ENCODE data around the gene VTI1B. TPM values are rescaled to one million over a fixed set of nuclear protein-coding genes. Genes with fewer than 3 reads are reported as not detected.
A peak's percentile ranks its signal among the peaks of the same experiment; 100 is the strongest.
"Not testable (repeated sequence)": the region's sequence is repeated elsewhere in the genome, so short reads cannot be mapped to it uniquely, and the experiment has no call there.

The VTI1B gene, protein sequence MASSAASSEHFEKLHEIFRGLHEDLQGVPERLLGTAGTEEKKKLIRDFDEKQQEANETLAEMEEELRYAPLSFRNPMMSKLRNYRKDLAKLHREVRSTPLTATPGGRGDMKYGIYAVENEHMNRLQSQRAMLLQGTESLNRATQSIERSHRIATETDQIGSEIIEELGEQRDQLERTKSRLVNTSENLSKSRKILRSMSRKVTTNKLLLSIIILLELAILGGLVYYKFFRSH
- total RNA-seq (2012; rRNA removed): 36.0 and 44.3 TPM in 2 replicates

DNA sequence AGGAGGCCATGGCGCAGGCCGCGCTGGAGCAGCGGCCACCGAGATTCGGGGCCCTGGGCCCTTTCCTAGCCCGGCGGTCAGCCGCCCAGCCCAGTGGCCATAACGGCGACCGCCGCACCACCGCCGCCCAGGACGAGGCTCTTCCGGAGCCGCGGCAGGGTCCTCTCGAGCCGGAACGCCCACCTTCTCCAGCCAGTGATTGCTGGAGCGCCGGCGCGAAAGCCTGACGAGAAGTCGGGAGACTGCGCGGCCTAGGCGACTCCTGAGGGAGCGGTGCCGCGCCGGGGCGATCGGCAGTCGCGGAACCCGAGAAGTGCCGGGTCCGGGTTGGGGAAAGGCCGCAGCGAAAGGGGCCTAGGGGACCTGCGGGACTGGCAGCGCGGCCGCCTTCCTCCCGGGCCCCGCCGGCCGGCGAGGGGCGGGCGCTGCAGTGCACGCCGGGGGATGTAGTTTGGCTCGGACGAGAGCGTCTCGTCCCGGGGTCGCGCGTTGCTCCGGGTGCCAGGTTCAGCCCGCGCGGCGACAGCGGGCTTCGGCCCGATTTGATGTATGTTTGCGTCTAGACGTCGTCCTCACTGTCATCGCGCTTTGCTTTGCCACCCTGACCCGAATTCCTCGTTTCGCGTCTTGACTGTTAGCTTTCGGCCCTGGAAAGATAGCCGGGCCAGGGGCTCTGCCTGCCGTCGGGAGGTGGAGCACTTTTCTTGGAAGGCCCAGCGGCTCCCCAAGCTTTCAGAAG is at the start of gene VTI1B:
VTI1B (minus strand) TSS at position 153 of the 739 bp plus-strand sequence; CDS start at position 10, 143 bp downstream.
- Histone ChIP-seq H3K36me3 (ENCODE audit: insufficient read depth, low read length) (peaks cover 19% of the 10 kb centered on the region), H3K4me3 (ENCODE audit: low read length) (peak within 1 kb of the TSS; percentile 97), H3K9me3 (replicated peaks; ENCODE audit: low read length) (no peaks in the 10 kb centered on the region), H3K4me1 (ENCODE audit: control insufficient read depth, insufficient read depth, low read length) (peaks cover 9% of the 10 kb centered on the region), H3K4me2 (ENCODE audit: low read length) (peak within 1 kb of the TSS; percentile 94), H3K27me3 (ENCODE audit: control insufficient read depth, insufficient read depth, low read length) (no peaks in the 10 kb centered on the region), H3K9ac (ENCODE audit: low read depth, low read length) (peak within 1 kb of the TSS; percentile 100)

DNA sequence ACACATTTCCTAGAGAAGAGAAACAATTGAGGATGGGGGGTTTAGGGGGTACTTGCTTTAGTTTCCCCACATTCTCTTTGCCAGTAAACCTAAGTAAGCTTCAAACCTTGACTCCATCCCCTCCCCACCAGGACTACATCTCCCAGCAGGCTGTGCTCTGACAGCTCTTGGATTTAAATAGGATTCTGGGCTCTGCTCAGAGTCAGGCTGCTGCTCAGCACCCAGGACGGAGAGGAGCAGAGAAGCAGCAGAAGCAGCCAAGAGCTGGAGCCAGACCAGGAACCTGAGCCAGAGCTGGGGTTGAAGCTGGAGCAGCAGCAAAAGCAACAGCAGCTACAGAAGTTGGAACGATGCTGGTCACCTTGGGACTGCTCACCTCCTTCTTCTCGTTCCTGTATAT is 47.9 kb upstream of the VTI1B start:
- H3K4me2 ChIP-seq (ENCODE audit: low read length): peak overlapping the region; percentile 8
- H3K9me3 ChIP-seq (replicated peaks; ENCODE audit: low read length): no peaks in the 10 kb centered on the region
- H3K4me3 ChIP-seq (ENCODE audit: low read length): no peak overlapping the region
- peaks cover 78% of the 10 kb centered on the region for H3K27me3 ChIP-seq (ENCODE audit: control insufficient read depth, insufficient read depth, low read length)
- no peaks in the 10 kb centered on the region for H3K36me3 ChIP-seq (ENCODE audit: insufficient read depth, low read length)
- H3K4me1 ChIP-seq (ENCODE audit: control insufficient read depth, insufficient read depth, low read length): no peaks in the 10 kb centered on the region
- no peak overlapping the region for H3K9ac ChIP-seq (ENCODE audit: low read depth, low read length)

DNA sequence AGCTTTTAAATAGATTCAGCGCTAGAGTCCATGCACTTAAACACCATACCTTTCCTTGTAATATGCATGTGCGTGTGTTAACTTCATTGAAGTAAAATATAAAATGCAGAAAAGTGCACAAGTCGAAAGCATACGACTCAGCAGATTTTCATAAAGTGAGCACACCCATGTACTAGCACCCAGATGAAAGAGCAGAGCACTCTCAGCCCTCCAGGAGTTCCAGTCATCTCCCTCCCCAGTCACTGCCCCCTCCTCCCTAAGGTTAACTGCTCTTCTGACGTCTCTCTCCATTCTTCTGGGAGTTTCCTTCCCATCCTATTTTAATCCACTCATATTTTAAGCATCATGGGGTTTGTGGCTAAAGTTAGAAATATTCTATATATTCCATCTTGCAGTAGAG is 47.4 kb upstream of the VTI1B start:
- Histone ChIP-seq H3K4me3 (ENCODE audit: low read length) (no peak overlapping the region), H3K27me3 (ENCODE audit: control insufficient read depth, insufficient read depth, low read length) (peaks cover 77% of the 10 kb centered on the region), H3K4me2 (ENCODE audit: low read length) (no peak overlapping the region), H3K4me1 (ENCODE audit: control insufficient read depth, insufficient read depth, low read length) (no peaks in the 10 kb centered on the region), H3K9ac (ENCODE audit: low read depth, low read length) (no peak overlapping the region), H3K36me3 (ENCODE audit: insufficient read depth, low read length) (no peaks in the 10 kb centered on the region), H3K9me3 (replicated peaks; ENCODE audit: low read length) (no peaks in the 10 kb centered on the region)

DNA sequence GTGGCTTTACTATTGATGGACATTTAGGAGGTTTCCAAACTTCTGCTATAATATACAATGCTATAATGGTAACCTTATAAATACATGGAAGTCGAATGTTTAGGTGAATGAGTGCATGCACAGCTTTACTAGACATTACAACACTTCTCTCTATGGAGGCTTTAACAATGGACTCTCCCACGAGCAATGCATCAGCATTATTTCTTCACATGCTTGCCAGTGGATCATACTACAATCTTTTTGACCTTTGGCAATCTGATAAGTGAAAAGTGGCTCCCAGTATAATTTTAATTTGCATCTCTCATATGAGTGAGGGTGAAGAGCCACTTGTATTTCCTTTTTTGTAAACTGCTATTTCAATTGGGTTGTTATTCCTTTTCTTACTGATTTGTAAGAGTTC is 45.4 kb upstream of the VTI1B start:
- no peak overlapping the region for H3K4me2 ChIP-seq (ENCODE audit: low read length)
- no peaks in the 10 kb centered on the region for H3K4me1 ChIP-seq (ENCODE audit: control insufficient read depth, insufficient read depth, low read length)
- H3K27me3 ChIP-seq (ENCODE audit: control insufficient read depth, insufficient read depth, low read length): peaks cover 57% of the 10 kb centered on the region
- H3K4me3 ChIP-seq (ENCODE audit: low read length): no peak overlapping the region
- H3K9ac ChIP-seq (ENCODE audit: low read depth, low read length): no peak overlapping the region
- no peaks in the 10 kb centered on the region for H3K36me3 ChIP-seq (ENCODE audit: insufficient read depth, low read length)
- H3K9me3 ChIP-seq (replicated peaks; ENCODE audit: low read length): no peaks in the 10 kb centered on the region

DNA sequence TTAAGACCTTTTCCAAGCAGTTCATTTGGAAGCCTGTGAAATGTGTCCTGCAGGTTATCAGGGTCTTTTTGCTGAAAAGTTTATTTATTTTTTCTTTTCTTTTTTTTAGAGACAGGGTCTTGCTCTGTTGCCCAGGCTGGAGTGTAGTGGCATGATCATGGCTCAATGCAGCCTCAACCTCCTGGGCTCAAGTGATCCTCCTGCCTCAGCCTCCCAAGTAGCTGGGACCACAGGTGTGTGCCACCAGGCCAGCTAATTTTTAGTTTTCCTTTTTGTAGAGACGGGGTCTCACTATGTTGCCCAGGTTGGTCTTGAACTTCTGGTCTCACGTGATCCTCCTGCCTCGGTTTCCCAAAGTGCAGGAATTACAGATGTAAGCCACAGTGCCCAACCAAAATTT is 45.0 kb upstream of the VTI1B start:
- not testable (repeated sequence) for H3K4me2 ChIP-seq (ENCODE audit: low read length); H3K4me1 ChIP-seq (ENCODE audit: control insufficient read depth, insufficient read depth, low read length); H3K9ac ChIP-seq (ENCODE audit: low read depth, low read length); H3K36me3 ChIP-seq (ENCODE audit: insufficient read depth, low read length); H3K9me3 ChIP-seq (replicated peaks; ENCODE audit: low read length); H3K4me3 ChIP-seq (ENCODE audit: low read length)
- peaks cover 54% of the 10 kb centered on the region for H3K27me3 ChIP-seq (ENCODE audit: control insufficient read depth, insufficient read depth, low read length)

DNA sequence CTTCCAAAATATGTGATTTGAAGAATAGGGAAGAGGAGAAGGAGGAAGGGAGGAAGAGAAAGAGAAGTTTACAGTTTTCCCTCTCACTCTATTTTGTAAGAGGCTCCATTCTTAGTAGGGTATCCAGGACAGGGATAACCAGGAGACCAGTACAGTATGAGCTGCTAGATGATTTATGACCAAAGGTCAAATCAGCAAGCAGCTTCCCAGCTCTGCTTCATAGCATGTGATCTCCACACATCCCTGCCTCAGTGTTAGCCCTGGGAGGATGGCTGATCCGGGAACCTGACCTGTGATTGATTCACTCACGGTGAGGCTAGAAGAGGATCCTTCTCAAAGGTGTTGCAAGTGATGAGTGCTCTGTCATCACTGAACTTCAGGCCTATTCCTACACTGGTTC is 43.8 kb upstream of the VTI1B start:
- Histone ChIP-seq H3K9ac (ENCODE audit: low read depth, low read length) (no peak overlapping the region), H3K27me3 (ENCODE audit: control insufficient read depth, insufficient read depth, low read length) (peaks cover 44% of the 10 kb centered on the region), H3K4me2 (ENCODE audit: low read length) (no peak overlapping the region), H3K4me1 (ENCODE audit: control insufficient read depth, insufficient read depth, low read length) (no peaks in the 10 kb centered on the region), H3K36me3 (ENCODE audit: insufficient read depth, low read length) (no peaks in the 10 kb centered on the region), H3K4me3 (ENCODE audit: low read length) (no peak overlapping the region), H3K9me3 (replicated peaks; ENCODE audit: low read length) (no peaks in the 10 kb centered on the region)

DNA sequence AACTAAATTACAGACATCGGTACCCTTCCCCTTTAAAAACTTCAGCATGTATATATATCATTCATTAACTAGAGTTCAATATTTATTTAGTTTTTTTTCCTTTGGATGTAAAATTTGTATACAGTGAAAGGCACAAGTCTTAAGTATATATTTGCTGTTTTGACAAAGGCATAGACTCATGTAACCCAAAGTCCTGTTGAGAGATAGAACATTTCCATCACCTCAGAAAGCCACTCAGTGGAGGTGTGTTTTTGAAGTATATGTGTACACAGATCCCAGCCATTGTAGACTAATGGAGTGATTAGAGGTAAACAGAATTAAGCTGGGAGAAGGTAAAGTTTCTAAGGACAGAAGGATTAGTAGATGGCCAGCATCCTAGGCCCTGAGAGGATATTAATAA is 42.6 kb upstream of the VTI1B start:
- Histone ChIP-seq H3K4me1 (ENCODE audit: control insufficient read depth, insufficient read depth, low read length) (no peaks in the 10 kb centered on the region), H3K4me3 (ENCODE audit: low read length) (no peak overlapping the region)

DNA sequence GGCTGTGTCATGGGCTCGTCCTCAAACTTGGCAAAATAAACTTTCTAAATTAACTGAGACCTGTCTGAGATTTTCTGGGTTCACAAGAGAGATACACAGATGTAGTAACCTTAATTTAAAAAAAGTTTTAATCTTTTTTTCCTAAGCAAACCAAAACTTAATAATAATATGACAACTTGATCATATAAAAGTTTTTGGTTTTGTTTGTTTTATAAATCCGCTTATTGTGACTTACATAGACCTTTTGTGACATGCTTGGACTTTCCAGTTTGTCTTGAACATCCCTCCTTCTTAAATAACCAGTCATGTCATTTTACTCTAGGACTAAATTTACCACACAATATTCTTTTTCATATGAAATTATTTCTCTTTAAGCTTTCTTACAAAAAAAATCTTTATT is 35.8 kb upstream of the VTI1B start:
- no peaks in the 10 kb centered on the region for H3K36me3 ChIP-seq (ENCODE audit: insufficient read depth, low read length)
- no peak overlapping the region for H3K4me3 ChIP-seq (ENCODE audit: low read length)
- H3K27me3 ChIP-seq (ENCODE audit: control insufficient read depth, insufficient read depth, low read length): peaks cover 8% of the 10 kb centered on the region
- no peaks in the 10 kb centered on the region for H3K4me1 ChIP-seq (ENCODE audit: control insufficient read depth, insufficient read depth, low read length)
- no peaks in the 10 kb centered on the region for H3K9me3 ChIP-seq (replicated peaks; ENCODE audit: low read length)
- H3K9ac ChIP-seq (ENCODE audit: low read depth, low read length): no peak overlapping the region
- no peak overlapping the region for H3K4me2 ChIP-seq (ENCODE audit: low read length)

More for the DNA sequence above, 42.6 kb upstream of the VTI1B start:
- Histone ChIP-seq H3K9me3 (replicated peaks; ENCODE audit: low read length) (no peaks in the 10 kb centered on the region), H3K4me2 (ENCODE audit: low read length) (no peak overlapping the region), H3K27me3 (ENCODE audit: control insufficient read depth, insufficient read depth, low read length) (peaks cover 31% of the 10 kb centered on the region), H3K9ac (ENCODE audit: low read depth, low read length) (no peak overlapping the region), H3K36me3 (ENCODE audit: insufficient read depth, low read length) (no peaks in the 10 kb centered on the region)

DNA sequence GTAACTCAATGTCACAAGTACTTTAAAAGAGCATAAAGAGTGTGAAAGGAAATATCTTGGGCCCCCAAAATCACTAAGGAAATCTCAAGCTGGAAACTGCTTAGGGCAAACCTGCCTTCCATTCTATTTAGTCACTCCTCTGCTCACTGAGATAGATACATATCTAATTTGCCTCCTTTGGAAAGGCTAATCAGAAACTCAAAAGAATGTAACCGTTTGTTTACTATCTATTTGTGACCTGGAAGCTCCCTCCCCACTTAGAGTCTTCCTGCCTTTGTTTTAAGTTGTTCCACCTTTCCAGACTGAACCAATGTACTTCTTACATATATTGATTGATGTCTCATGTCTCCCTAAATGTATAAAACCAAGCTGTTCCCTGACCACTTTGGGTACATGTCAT is 35.4 kb upstream of the VTI1B start:
- H3K36me3 ChIP-seq (ENCODE audit: insufficient read depth, low read length); H3K4me3 ChIP-seq (ENCODE audit: low read length); H3K4me2 ChIP-seq (ENCODE audit: low read length); H3K4me1 ChIP-seq (ENCODE audit: control insufficient read depth, insufficient read depth, low read length); H3K9ac ChIP-seq (ENCODE audit: low read depth, low read length); H3K9me3 ChIP-seq (replicated peaks; ENCODE audit: low read length): not testable (repeated sequence)
- peaks cover 12% of the 10 kb centered on the region for H3K27me3 ChIP-seq (ENCODE audit: control insufficient read depth, insufficient read depth, low read length)

DNA sequence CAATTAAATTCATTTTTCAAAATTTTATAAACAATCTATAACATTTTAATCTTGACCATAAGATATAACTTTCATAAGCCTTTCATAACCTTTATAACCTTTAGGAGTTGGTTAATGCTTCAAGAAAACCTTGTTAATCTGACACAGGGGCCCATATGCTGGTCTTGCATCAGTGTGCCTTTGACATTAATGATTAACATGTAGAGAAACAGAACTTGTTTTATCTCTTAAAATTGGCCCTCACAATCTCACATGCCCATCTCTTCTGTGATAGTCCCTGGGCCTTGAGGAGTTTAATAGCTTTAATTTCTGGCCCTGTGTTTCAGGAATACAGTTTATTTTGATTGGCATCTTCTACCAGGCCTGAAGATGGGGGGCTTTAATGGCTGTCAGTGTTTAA is 34.9 kb upstream of the VTI1B start:
- not testable (repeated sequence) for H3K4me1 ChIP-seq (ENCODE audit: control insufficient read depth, insufficient read depth, low read length); H3K9ac ChIP-seq (ENCODE audit: low read depth, low read length); H3K4me2 ChIP-seq (ENCODE audit: low read length); H3K4me3 ChIP-seq (ENCODE audit: low read length); H3K36me3 ChIP-seq (ENCODE audit: insufficient read depth, low read length); H3K9me3 ChIP-seq (replicated peaks; ENCODE audit: low read length)
- H3K27me3 ChIP-seq (ENCODE audit: control insufficient read depth, insufficient read depth, low read length): peaks cover 14% of the 10 kb centered on the region

DNA sequence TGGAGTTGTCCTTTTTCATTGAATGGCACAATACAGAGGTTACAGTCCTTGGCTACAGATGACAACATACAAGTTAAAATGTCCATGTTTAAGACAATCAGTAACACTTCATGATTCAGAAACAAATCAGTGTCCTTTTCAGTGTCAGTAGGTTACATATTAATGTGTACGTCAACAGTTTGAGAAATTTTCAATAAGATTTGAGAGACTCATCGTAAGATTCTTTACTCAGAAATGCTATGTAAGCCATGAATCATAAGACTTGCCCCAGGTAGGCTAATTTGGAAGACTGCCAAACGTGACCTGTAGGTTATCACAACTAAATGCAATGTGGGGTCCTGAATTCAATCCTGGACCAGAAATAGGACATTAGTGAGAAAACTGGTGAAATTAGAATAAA is 30.8 kb upstream of the VTI1B start:
- peaks cover 14% of the 10 kb centered on the region for H3K27me3 ChIP-seq (ENCODE audit: control insufficient read depth, insufficient read depth, low read length)
- no peaks in the 10 kb centered on the region for H3K36me3 ChIP-seq (ENCODE audit: insufficient read depth, low read length)
- H3K9me3 ChIP-seq (replicated peaks; ENCODE audit: low read length): no peaks in the 10 kb centered on the region
- peaks cover 12% of the 10 kb centered on the region for H3K4me1 ChIP-seq (ENCODE audit: control insufficient read depth, insufficient read depth, low read length)
- H3K9ac ChIP-seq (ENCODE audit: low read depth, low read length): no peak overlapping the region
- H3K4me2 ChIP-seq (ENCODE audit: low read length): no peak overlapping the region
- no peak overlapping the region for H3K4me3 ChIP-seq (ENCODE audit: low read length)
